ENCODE measurements around the gene PLTP. TPM values are rescaled to one million over a fixed set of nuclear protein-coding genes. Genes with fewer than 3 reads are reported as not detected.
A peak's percentile ranks its signal among the peaks of the same experiment; 100 is the strongest.

PLTP gene
- total and polyA plus RNA-seq, 3 donors from 2014 or later = 53.3 to 105 (median 80.0) TPM

DNA sequence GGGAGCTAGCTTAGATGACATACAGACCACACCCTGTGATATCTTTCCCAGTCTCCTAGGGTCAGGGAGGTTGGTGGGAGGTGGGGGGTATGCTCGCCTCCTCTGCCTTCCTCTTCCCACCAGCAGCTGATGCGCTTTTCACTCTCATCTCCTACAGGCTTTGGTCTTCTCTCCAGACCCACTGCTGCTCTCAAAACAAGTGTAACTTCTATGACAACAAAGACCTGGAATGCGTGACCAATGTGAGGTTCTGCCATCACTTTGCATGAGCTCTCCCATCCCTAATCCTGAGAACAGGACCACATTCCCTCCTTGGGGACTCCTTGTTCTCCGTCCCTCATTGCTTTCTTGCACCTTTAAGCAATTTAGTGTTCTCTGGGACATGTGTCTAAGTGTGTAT lies 18.1 kb downstream of the PLTP start:
- intact Hi-C loops (cut with DNase I; ENCODE audit: low total_unique reads) = loop anchor here (10.0 kb wide), 1 partner anchor 61 kb away; no protein-coding TSS in a partner anchor
- WGBS, 2 donors = 97 to 98% methylated on average over 4 of the region's 4 CpGs
- no peak for TF ChIP-seq POLR2A (IDR thresholded peaks at IDR 0.05)
- TF ChIP-seq, protein P1, sequence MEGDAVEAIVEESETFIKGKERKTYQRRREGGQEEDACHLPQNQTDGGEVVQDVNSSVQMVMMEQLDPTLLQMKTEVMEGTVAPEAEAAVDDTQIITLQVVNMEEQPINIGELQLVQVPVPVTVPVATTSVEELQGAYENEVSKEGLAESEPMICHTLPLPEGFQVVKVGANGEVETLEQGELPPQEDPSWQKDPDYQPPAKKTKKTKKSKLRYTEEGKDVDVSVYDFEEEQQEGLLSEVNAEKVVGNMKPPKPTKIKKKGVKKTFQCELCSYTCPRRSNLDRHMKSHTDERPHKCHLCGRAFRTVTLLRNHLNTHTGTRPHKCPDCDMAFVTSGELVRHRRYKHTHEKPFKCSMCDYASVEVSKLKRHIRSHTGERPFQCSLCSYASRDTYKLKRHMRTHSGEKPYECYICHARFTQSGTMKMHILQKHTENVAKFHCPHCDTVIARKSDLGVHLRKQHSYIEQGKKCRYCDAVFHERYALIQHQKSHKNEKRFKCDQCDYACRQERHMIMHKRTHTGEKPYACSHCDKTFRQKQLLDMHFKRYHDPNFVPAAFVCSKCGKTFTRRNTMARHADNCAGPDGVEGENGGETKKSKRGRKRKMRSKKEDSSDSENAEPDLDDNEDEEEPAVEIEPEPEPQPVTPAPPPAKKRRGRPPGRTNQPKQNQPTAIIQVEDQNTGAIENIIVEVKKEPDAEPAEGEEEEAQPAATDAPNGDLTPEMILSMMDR (IDR thresholded peaks at IDR 0.05) = no peak
- no peak overlapping the region for H3K27ac ChIP-seq
- no peaks in the 10 kb centered on the region for H3K9me3 ChIP-seq
- no peaks in the 10 kb centered on the region for H3K36me3 ChIP-seq (ENCODE audit: low read depth, missing control alignments)
- no peak overlapping the region for H3K4me3 ChIP-seq
- H3K27me3 ChIP-seq = no peaks in the 10 kb centered on the region
- DNase-seq = no peak
- H3K4me1 ChIP-seq = peaks cover 13% of the 10 kb centered on the region

DNA sequence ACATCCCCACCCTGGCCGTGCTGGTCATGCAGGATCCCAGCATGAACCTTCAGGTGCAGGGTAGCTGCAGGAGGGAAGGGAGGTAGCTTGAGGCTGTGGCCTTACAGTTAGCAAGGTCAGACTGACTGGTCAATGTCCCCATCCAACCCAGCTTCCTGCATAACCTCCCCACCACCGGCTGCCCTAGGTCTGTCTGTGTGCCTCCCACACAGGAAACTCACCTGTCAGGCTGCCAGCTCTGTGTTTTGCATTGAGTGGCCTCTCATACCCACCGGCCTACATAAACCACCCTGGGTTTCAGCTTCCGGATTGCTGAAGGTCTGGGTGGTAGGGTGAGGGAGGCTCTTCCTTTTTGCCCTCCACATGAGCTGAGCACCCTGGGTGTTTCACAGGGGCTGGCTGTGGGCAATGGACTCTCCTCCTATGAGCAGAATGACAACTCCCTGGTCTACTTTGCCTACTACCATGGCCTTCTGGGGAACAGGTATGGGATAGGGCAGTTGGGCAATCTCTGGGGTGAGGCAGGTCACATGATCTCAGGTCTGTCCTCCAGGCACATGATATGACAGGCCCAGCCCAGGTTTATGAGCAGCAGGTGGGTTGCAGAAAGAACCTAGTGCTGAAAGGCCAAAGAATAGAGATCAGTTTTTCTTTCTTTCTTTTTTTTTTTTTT lies 19.0 kb downstream of the PLTP start:
- Histone ChIP-seq H3K4me1 (peaks cover 13% of the 10 kb centered on the region), H3K4me3 (no peak overlapping the region), H3K36me3 (ENCODE audit: low read depth, missing control alignments) (no peaks in the 10 kb centered on the region), H3K27me3 (no peaks in the 10 kb centered on the region), H3K27ac (no peak overlapping the region), H3K9me3 (no peaks in the 10 kb centered on the region)
- DNase-seq = no peak
- WGBS, 2 donors = 70 to 71% methylated on average over 2 to 4 of the region's 4 CpGs
- intact Hi-C loops (cut with DNase I; ENCODE audit: low total_unique reads) = loop anchor here (10.0 kb wide), 1 partner anchor 62 kb away; no protein-coding TSS in a partner anchor
- no peak for TF ChIP-seq POLR2A (IDR thresholded peaks at IDR 0.05)
- TF ChIP-seq, protein P1 (IDR thresholded peaks at IDR 0.05) = no peak

DNA sequence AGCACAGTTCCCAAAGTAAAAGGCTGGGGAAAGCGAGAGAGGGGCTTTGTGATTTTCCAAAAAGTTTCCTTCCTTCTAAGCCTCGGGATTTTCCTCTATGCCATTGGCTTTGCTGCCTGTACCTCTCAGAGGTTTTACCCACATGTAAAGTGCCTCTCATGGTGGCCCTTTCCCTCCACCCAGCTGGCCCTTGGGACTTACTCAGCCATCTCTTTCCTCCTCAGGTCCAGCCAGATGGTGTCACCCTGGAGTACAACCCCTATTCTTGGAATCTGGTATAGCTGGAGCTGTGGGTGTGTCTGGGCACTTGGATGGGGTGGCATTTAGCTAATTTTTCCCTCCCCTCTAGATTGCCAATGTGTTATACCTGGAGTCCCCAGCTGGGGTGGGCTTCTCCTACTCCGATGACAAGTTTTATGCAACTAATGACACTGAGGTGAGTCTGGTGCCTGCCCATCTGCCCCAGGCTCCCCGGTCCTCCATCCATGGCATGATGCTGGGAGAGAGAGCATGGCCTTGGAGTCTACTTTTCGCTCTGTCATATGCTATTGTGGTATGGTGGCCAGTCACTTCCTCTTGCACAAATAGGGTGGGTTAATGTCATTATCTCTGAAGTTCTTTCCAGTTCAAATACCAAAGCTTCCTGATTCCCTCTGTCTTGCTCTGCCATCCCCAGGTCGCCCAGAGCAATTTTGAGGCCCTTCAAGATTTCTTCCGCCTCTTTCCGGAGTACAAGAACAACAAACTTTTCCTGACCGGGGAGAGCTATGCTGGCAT lies 19.7 kb downstream of the PLTP start:
- Histone ChIP-seq H3K9me3 (no peaks in the 10 kb centered on the region), H3K4me1 (peaks cover 13% of the 10 kb centered on the region), H3K36me3 (ENCODE audit: low read depth, missing control alignments) (no peaks in the 10 kb centered on the region), H3K27ac (peak overlapping the region in 1 of 2 donors; percentile 88), H3K27me3 (no peaks in the 10 kb centered on the region), H3K4me3 (peak overlapping the region in 1 of 2 donors; percentile 68)
- intact Hi-C loops (cut with DNase I; ENCODE audit: low total_unique reads) = loop anchor here (10.0 kb wide), 1 partner anchor 63 kb away; no protein-coding TSS in a partner anchor
- peak; percentile 58 for DNase-seq
- TF ChIP-seq, protein P1 (IDR thresholded peaks at IDR 0.05) = no peak
- no peak for TF ChIP-seq POLR2A (IDR thresholded peaks at IDR 0.05)
- WGBS, 2 donors = 75 to 82% methylated on average over 9 of the region's 9 CpGs

DNA sequence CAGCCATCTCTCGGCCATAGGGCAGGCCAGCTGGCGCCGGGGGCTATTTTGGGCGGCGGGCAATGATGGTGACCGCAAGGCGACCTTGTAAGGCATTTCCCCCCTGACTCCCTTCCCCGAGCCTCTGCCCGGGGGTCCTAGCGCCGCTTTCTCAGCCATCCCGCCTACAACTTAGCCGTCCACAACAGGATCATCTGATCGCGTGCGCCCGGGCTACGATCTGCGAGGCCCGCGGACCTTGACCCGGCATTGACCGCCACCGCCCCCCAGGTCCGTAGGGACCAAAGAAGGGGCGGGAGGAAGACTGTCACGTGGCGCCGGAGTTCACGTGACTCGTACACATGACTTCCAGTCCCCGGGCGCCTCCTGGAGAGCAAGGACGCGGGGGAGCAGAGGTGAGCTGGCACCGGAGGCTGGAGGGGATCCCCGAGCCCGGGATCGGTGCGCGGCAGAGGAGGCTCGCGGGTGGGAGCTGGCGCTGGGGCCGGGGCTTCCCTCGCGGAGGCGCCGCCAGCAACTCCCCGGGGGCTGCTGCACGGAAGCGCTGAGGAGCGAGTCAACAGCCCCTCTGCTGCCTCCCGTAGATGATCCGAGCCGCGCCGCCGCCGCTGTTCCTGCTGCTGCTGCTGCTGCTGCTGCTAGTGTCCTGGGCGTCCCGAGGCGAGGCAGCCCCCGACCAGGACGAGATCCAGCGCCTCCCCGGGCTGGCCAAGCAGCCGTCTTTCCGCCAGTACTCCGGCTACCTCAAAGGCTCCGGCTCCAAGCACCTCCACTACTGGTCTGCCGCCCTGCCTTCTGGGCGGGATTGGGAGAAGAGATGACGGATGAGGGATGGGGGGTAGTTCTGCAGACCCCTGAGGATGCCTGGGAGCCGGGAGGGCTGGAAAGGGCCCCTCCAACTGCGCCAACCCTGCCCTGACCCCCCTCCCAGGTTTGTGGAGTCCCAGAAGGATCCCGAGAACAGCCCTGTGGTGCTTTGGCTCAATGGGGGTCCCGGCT lies 20.7 kb downstream of the PLTP start, which contains the start of the genes CTSA and NEURL2:
Gene CTSA (plus strand): TSS at position 351 of the 999 bp plus-strand sequence. CDS start 234 bp downstream, at position 585.
Gene NEURL2 (minus strand): TSS at position 224 of the 999 bp plus-strand sequence. CDS start 217 bp downstream, at position 7.
- Histone ChIP-seq H3K36me3 (ENCODE audit: low read depth, missing control alignments) (no peaks in the 10 kb centered on the region), H3K27me3 (no peaks in the 10 kb centered on the region), H3K4me3 (peak within 1 kb of the TSS; percentile 68), H3K4me1 (peaks cover 13% of the 10 kb centered on the region), H3K27ac (peak within 1 kb of the TSS; percentile 47 to 88), H3K9me3 (no peaks in the 10 kb centered on the region)
- TF ChIP-seq POLR2A (IDR thresholded peaks at IDR 0.05) = no peak
- TF ChIP-seq, protein P1 (IDR thresholded peaks at IDR 0.05) = peak in 1 of 3 experiments; percentile 8
- 1 to 20% methylated on average over 2 to 49 of the region's 78 CpGs for WGBS, 2 donors
- DNase-seq = peak; percentile 96
- intact Hi-C loops (cut with DNase I; ENCODE audit: low total_unique reads) = loop anchor here (10.0 kb wide), 1 partner anchor 64 kb away; no protein-coding TSS in a partner anchor

Data from testis (tissue), 3 donors.